Effector memory CD4-positive, alpha-beta T cell (primary cell): Measurements from ENCODE around the gene CCL8.
"Not testable (repeated sequence)": the region's sequence is repeated elsewhere in the genome, so short reads cannot be mapped to it uniquely, and the experiment has no call there.

ENCODE experiments used
- DNase-seq, 3 donors: peaks; one replicate each; pipeline ENCODE4 v3.0.0-alpha.2; 2020
- H3K27ac ChIP-seq: 2 replicates; pipeline ENCODE4 v1.7.0; 2013; ENCODE audit warnings: mild to moderate bottlenecking, low read length, moderate library complexity; ENCODE audit not compliant: insufficient read depth, poor library complexity, severe bottlenecking
- H3K27me3 ChIP-seq: replicated peaks from 2 replicates; pipeline ENCODE4 v1.7.0; 2013; ENCODE audit warnings: mild to moderate bottlenecking, low read length; ENCODE audit not compliant: insufficient read depth, control insufficient read depth, poor library complexity, severe bottlenecking
- H3K36me3 ChIP-seq: 2 replicates; pipeline ENCODE4 v1.7.0; 2013; ENCODE audit warnings: mild to moderate bottlenecking, low read length, moderate library complexity; ENCODE audit not compliant: control insufficient read depth, insufficient read depth
- H3K4me1 ChIP-seq: 2 replicates; pipeline ENCODE4 v1.7.0; 2013; ENCODE audit warnings: low read length, mild to moderate bottlenecking; ENCODE audit not compliant: control insufficient read depth, insufficient read depth, poor library complexity, severe bottlenecking
- H3K4me3 ChIP-seq: 2 replicates; pipeline ENCODE4 v1.7.0; 2013; ENCODE audit warnings: low read length, low read depth, mild to moderate bottlenecking; ENCODE audit not compliant: insufficient read depth, poor library complexity, severe bottlenecking
- H3K9me3 ChIP-seq: 2 replicates; pipeline ENCODE4 v1.7.0; 2013; ENCODE audit warnings: mild to moderate bottlenecking, low read length, moderate library complexity; ENCODE audit not compliant: control insufficient read depth

CCL8 gene

DNA sequence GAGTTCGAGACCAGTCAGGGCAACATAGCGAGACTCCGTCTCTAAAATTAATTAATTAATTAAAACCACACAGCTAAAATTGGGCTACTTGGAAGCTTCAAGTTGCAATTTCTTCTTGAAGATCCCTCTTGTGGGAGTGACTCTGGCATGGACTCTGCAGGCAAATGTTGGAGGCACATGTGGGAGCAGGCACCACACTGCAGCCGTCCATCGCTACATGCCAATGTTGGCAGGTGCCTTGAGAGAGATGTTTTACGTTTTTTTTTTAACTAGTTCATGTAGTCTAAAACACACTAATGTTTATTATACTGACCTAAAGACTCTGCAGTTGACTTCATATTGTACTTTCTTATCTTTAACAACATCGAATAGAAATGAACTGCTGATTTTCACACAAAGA, 7.9 kb upstream of the CCL8 start:
- Histone ChIP-seq H3K27me3 (no peaks in the 10 kb centered on the region), H3K9me3 (no peaks in the 10 kb centered on the region), H3K36me3 (no peaks in the 10 kb centered on the region), H3K4me3 (no peak overlapping the region), H3K27ac (no peak overlapping the region), H3K4me1 (no peaks in the 10 kb centered on the region)
- DNase-seq, result no peak

DNA sequence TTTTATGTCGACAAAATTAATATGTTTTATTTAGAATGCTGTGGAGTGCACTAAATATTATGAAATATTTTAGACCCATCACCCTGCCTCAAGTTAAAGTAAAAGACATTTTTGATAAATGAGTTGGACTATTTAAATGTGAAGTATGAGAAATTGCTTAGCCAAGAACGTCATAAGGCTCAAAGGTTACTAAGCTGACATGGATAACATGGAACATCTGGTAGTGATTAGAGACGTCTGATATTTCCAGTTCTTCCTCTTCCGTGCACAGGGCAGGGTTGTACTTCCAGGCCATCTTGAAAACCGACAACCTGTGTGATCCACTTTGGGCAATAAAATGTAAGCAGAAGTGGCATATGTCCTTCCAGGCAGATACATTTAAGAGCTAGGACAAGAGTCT, 7.2 kb upstream of the CCL8 start:
- H3K27me3 ChIP-seq, result no peaks in the 10 kb centered on the region
- no peak overlapping the region for H3K27ac ChIP-seq
- DNase-seq, result no peak
- H3K4me1 ChIP-seq, result no peaks in the 10 kb centered on the region
- H3K36me3 ChIP-seq, result no peaks in the 10 kb centered on the region
- no peaks in the 10 kb centered on the region for H3K9me3 ChIP-seq
- no peak overlapping the region for H3K4me3 ChIP-seq

- H3K4me1 ChIP-seq, result no peaks in the 10 kb centered on the region
- H3K4me3 ChIP-seq, result no peak overlapping the region
- H3K27me3 ChIP-seq, result no peaks in the 10 kb centered on the region
- H3K27ac ChIP-seq, result no peak overlapping the region
- no peaks in the 10 kb centered on the region for H3K36me3 ChIP-seq
- H3K9me3 ChIP-seq, result no peaks in the 10 kb centered on the region
- DNase-seq, result no peak
Observed at GRCh38 chr17:34313164-34313563, 6.1 kb upstream of the CCL8 start.

DNA sequence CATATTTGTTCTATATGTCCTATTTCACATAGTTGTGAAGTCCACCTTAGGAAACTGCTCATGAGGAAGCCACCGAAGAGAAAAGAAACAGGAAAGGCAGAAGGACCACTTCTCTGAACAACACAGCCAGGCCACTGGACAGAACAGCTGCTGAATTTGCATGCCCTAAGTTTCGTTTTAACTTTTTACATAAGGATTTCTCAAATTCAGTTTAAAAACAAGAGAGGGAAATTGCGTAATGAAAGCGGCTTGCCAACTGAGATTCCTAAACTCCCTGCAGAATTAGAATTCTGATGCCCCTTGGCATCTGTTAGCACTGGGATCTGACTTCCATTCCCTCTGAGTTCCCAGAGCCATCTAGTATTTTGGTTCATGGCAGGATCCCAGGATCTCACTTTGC, 5.0 kb upstream of the CCL8 start:
- Histone ChIP-seq H3K9me3 (no peaks in the 10 kb centered on the region), H3K4me1 (no peaks in the 10 kb centered on the region), H3K27ac (no peak overlapping the region), H3K27me3 (no peaks in the 10 kb centered on the region), H3K36me3 (no peaks in the 10 kb centered on the region), H3K4me3 (no peak overlapping the region)
- no peak for DNase-seq

GRCh38 chr17:34318474-34318873, 761 bp upstream of the CCL8 start:
- Histone ChIP-seq H3K27ac (no peak overlapping the region), H3K9me3 (no peaks in the 10 kb centered on the region), H3K27me3 (no peaks in the 10 kb centered on the region), H3K4me3 (no peak overlapping the region), H3K4me1 (no peaks in the 10 kb centered on the region), H3K36me3 (no peaks in the 10 kb centered on the region)
- no peak for DNase-seq

- Histone ChIP-seq H3K9me3 (no peaks in the 10 kb centered on the region), H3K4me3 (no peak overlapping the region), H3K27ac (no peak overlapping the region), H3K36me3 (no peaks in the 10 kb centered on the region), H3K4me1 (no peaks in the 10 kb centered on the region), H3K27me3 (no peaks in the 10 kb centered on the region)
- no peak for DNase-seq
Observed at GRCh38 chr17:34321964-34322363, 2.7 kb downstream of the CCL8 start.

- H3K9me3 ChIP-seq, H3K4me3 ChIP-seq, H3K27ac ChIP-seq, H3K27me3 ChIP-seq, H3K36me3 ChIP-seq, DNase-seq, H3K4me1 ChIP-seq: not testable (repeated sequence)
Observed at GRCh38 chr17:34327580-34327979, 8.3 kb downstream of the CCL8 start.

DNA sequence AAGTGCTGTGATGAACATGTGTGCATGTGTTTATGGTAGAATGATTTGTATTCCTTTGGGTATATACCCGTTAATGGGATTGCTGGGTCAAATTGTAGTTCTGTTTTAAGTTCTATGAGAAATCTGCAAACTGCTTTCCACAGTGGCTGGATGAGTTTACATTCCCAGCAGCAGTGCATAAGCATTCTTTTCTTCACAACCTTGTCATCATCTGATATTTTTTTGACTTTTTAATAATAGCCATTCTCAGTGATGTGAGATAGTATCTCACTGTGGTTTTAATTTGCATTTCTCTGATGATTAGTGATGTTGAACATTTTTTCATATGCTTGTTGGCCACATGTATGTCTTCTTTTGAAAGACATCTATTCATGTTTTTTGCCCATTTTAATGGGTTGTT, 18.5 kb downstream of the CCL8 start:
- DNase-seq, result no peak
- Histone ChIP-seq H3K36me3 (no peaks in the 10 kb centered on the region), H3K4me1 (no peaks in the 10 kb centered on the region), H3K9me3 (no peaks in the 10 kb centered on the region), H3K4me3 (no peak overlapping the region), H3K27me3 (no peaks in the 10 kb centered on the region), H3K27ac (no peak overlapping the region)

DNA sequence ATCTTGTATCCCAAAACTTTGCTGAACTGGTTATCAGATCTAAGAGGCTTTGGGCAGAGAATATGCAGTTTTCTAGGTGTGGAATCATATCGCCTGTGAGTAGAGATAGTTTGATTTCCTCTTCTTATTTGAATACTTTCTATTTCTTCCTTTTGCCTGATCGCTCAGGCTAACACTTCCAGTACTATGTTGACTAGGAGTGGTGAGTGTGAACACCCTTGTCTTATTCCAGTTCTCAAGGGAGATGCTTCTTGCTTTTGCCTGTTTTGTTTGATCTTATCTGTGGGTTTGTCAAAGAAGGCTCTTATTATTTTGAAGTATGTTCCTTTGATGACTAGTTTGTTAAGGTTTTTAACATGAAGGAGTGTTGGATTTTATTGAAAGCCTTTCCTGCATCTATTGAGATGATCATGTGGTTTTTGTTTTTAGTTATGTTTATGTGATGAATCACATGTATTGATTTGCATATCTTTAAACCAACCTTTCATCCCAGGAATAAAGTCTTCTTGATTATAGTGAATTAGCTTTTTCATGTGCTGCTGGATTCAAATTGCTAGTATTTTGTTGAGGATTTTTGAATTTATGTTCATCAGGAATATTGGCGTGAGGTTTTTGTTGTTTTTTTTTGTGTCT, 20.0 kb downstream of the CCL8 start:
- H3K4me1 ChIP-seq, result no peaks in the 10 kb centered on the region
- H3K36me3 ChIP-seq, result no peaks in the 10 kb centered on the region
- DNase-seq, result no peak
- H3K27ac ChIP-seq, result no peak overlapping the region
- no peaks in the 10 kb centered on the region for H3K9me3 ChIP-seq
- no peak overlapping the region for H3K4me3 ChIP-seq
- no peaks in the 10 kb centered on the region for H3K27me3 ChIP-seq

GRCh38 chr17:34341916-34342315, 22.7 kb downstream of the CCL8 start:
- Histone ChIP-seq H3K4me1 (no peaks in the 10 kb centered on the region), H3K4me3 (no peak overlapping the region), H3K27ac (no peak overlapping the region), H3K36me3 (no peaks in the 10 kb centered on the region), H3K27me3 (no peaks in the 10 kb centered on the region), H3K9me3 (no peaks in the 10 kb centered on the region)
- DNase-seq, result no peak

DNA sequence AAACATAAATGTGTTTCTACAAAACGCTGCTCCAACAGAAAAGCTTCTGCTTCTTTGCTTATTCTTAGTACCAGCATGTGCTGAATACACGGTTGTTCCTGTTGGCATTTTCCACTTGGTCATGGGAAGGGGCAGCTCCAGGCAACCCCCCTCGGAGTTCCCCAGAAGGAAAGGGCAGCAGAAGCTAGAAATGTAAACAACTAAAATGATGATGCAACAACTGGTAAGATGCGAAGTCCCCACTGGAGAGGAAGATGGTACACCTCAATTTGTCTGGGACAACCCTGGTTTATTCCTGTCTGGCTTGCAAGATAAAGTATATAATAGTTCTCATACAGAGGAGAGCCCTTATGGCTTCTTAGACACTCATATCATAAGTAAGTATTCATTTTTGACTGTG, 27.8 kb downstream of the CCL8 start:
- no peak for DNase-seq
- H3K27ac ChIP-seq, result no peak overlapping the region
- H3K27me3 ChIP-seq, result no peaks in the 10 kb centered on the region
- no peaks in the 10 kb centered on the region for H3K9me3 ChIP-seq
- no peaks in the 10 kb centered on the region for H3K36me3 ChIP-seq
- H3K4me1 ChIP-seq, result no peaks in the 10 kb centered on the region
- H3K4me3 ChIP-seq, result no peak overlapping the region
